Activated effector memory CD4-positive, alpha-beta T cell treated with Interleukin-2 at 50 U/mL for 16 hours (primary cell): ENCODE data around the gene PROZ.
A peak's percentile ranks its signal among the peaks of the same experiment; 100 is the strongest.

ENCODE experiments used
- DNase-seq: peaks from one replicate; pipeline ENCODE4 v3.0.0-alpha.2; 2020

Gene PROZ

DNA sequence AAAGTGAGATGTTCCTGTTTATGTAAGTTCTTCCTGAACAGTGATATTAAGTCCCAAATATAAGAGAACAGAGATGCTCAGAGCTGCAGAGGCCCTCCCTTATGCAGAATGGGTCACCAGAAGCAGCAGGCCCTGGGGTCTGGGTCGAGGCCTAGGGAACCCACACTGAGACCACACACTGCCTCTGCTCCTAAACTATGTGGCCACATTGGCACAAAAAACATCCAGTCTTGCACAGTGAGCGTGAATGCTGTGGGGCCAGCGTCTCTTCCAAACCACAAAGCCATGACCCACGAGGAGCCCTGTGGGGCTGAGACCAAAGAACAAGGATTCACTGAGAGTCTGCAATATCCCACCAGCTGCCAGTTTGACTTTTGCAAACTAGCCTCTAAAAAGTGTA, 23.6 kb downstream of the PROZ start:
- no peak for DNase-seq

DNA sequence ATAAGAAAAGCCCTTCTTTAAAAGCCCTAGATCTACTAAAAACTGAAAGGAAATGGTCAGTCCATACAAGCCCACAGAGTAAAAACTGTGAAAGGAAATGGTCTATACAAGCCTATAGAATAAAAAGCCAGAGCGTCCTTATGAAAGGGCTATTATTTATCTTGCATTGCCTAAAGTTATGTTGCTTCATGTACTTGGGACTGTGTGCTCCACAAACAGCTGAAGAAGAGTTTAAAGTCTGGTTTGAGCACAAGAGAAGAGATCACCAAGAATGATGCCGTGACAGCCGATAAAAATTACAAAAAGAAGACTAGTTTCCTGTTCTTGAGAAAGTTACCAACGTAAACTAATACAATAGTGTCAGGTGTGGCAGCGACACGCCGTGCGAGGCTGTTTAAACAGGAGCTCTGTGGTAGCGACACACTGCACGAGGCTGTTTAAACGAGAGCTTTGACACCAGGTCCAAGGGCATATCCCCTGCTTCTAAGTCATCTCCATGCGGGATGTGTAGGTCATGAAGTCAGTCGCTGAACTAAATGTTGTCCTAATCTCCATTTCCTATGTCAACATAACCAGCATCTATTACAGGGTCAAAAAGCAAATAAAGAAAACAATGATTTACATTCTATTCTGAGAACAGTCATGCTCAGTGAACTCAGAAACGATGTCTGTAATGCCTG, 25.1 kb downstream of the PROZ start:
- DNase-seq = no peak

DNA sequence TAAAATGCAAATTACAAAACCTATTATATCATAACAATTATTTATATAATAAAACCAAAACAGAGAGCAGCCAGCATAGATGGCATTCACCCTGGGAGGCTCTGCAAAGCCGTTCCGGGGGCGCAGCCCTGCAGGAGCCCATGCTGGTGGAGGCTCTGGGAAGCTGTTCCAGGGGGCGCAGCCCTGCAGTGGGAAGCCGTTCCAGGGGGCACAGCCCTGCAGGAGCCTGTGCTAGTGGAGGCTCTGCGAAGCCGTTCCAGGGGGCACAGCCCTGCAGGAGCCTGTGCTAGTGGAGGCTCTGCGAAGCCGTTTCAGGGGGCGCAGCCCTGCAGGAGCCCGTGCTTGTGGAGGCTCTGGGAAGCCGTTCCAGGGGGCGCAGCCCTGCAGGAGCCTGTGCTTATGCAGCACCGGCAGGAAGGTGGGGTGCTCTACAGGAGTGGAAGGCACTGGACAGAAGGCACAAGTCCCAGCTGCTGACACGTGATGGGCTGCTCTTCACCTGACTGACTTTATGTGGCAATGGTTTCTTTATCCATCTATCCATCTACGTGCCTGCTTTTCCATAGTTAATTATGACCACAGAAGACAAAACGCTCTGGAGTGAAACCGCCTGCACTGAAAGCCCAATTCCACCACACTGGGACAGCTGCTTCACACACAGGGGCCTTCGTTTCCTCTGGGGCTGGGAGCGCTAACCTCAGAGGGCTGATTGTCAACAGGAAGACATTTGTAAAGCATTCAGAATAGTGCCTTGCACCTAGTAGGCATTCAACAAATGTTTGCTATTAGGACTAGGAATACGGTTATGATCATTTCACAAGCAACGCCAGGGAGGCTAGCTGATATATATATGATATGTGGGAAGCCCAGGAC, 26.4 kb downstream of the PROZ start:
- DNase-seq = no peak

DNA sequence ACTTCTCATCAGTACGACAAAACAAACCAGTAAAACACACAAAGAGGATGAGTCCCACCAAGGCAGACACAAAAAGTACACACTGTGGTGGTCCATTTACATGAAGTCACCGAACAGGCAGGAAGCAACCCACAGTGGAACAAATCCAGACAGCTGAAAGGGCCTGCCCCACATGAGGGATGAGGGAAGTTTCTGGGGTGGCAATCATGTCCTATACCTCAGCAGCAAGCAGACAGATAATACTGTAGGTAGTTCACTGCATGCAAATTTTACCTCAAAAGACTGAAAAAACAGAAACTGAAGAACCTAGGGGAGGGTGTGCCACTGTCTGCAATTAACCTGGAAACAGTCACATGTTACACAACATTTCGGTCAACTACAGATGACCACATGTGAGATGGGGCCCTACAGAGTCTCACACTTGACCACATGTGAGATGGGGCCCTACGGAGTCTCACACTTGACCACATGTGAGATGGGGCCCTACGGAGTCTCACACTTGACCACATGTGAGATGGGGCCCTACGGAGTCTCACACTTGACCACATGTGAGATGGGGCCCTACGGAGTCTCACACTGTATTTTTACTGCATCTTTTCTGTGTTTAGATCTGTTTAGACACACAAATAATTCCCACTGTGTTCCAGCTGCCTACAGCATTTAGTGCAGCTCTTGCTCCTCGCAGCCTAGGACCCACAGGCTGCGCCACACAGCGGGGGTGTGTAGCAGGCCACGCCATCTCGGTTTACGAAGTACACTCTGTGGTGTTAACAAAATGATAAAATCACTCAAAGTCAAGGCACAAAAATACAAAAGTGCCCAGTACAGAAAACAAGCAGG, 27.8 kb downstream of the PROZ start:
- DNase-seq = no peak

DNA sequence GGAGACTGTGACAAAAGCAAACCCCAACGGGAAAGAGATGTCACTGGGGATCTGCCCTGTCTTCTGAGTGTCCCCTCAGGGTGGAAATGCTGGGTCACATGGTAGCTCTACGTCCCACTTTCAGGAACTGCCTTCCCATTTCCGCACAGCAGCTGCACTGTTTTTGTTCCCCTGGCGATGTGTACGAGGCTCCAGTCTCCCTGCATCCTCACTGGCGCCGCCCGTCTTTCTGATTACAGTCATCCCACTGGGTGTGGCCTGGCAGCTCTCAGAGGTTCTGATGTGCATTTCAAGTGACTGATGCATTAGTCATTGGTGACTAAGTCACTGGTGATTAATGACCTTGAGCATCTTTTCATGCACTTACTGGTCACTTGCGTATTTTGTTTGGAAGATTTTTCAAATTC, 28.8 kb downstream of the PROZ start:
- DNase-seq = no peak

DNA sequence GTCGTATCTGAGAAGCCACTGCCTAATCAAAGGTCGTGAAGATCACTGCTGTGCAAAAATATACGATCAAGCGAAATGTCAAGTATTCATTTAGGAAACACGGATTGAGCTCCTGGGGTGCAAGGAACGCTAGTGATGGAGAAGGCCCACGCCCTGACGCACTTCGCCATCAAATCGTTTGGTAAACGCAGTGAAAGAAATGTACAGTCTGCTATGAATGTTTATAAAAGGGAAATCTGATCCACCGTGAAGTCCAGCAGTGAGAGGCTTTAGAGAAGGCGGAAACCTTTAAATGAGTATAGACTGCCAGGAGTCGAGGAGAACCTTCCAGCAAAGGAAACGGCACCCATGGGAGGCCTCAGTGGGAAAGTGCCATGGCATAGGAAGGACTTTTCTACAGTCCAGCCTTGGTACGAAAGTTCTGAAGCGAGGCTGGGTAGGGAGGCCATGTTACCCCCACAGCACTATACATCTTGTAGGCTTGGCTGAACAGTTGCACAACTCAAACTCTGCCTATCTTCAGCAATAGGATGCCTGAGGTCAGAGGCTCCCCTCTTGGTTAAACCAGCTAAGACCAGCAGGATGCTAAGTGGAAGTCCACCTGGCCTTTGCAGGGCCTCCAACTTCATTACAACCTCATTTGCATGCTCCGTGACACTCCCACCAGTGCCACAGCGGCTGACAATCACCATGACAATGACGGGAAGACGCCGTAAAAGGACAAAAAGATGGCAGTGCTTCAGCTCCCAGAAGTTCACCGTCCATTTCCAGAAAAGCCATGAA, 29.6 kb downstream of the PROZ start:
- DNase-seq = no peak

DNA sequence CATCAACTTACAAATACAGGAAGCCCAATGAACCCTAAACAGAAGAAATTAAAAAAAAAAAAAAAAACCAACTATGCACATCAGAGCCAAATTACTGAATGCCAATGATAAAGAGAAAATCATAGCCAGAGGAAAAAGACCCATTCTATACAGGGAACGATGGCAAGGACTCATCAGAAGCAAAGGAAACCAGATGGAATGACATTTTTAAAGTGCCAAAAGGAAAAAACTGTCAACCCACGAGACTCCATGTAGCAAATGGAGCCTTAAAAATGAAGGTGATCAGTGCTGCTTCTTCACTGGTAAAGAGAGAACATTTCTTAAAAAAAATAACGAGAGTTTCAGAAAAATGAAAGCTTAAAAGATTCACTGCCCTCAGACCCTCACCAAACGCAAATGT, 31.7 kb downstream of the PROZ start:
- DNase-seq = no peak

DNA sequence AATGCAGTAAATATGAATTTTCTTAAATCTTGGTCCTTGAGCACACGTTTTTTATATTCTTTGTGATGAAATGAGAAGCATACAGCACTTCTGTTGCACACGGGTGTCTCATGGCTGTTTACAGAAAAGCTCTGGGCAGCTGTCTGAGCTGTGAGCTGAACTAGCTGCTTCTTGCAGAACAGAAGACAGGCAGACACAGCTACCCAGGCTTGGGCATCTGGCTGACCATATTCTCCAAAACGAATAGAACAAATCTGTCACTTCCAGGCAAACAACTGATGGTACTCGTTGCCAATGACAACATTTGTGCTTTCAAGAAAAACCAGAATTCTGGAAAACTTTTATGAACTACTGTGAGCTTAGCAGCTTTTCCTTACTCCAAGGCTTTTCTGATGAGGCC, 33.8 kb downstream of the PROZ start:
- DNase-seq = no peak

DNA sequence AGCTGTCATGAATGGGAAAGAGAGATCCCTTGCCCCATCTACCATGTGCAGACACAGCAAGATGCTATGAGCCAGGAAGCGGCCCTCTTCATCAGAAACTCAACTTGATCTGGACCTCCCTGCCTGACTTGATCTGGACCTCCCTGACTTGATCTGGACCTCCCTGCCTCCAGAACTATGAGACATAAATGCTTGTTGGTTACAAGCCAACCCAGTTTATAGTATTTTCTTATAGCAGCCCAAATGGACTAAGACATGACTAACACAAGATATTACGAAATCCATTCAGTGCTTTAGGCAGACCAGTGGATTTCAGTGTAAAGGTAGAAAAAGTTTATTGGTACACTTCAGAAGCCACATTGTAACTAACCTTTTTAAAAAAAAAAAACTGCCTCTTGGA, 34.5 kb downstream of the PROZ start:
- no peak for DNase-seq

DNA sequence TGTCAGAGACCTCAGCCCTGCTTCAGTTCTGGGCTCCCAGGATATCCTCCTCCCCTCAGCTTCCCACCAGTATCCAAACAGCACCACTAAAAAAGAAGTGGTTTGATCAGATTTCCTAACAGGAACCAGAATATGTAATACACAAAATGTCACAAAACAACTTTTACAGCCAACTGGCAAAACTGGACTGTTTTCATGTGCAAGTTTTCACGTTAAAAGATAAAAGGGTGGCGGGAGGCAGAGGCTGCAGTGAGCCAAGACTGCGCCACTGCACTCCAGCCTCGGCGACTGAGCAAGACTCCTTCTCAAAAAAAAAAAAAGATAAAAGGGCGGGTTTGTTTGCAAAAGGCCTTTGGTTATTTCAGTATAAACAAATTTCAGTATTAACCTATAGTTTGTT, 36.9 kb downstream of the PROZ start:
- no peak for DNase-seq

DNA sequence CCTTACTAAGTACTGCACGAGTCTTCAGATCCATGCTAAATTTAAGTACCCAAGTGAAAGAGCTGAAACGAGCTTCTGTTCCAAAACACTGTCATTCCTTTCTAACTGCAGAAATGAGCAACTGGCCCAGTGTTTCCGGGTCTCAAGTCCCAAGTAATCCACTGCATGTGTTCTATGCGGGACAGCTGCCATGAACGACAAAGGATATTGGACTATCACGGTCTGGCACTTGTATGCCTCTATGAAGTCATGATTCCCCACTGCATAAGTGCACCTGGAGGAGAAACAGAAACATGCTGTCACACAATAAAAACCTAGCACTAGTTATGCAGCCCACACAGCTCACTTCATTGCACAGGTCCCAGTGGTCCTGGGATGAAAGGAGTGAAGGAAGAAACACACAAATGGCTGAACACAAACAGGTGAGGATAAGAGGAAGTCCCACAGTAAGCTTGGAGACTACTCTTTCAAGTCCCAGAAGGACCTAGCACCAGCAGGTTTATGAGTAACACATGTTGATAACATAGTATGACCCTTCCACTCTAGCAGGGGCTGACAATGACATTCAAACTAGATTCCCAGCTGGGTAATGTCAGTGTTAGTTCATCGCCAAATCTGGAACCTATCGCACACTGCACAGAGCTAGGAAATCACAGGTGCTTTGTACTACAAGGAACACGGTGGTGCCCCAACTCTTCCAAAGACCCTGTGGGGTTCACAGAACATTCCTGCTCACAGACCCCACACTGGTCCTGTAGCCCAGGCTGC, 38.7 kb downstream of the PROZ start:
- no peak for DNase-seq

DNA sequence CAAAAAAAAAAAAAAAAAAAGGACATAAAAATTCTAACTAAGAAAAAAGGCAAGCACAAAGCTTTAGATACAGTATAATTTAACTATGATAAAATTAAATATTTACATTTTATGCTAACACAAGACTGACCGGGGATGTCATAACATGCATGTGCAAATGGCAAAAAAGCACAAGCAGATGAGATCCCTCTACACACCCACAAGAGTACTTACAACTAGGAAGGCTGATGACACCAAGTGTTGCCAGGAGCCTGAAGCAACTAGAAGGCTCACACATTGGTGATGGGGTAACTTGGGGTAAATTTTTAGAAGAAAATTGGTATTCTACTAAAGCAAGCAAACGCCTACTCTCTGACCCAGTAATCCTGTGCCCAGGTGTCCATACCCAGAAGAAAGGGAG, 43.4 kb downstream of the PROZ start:
- no peak for DNase-seq

DNA sequence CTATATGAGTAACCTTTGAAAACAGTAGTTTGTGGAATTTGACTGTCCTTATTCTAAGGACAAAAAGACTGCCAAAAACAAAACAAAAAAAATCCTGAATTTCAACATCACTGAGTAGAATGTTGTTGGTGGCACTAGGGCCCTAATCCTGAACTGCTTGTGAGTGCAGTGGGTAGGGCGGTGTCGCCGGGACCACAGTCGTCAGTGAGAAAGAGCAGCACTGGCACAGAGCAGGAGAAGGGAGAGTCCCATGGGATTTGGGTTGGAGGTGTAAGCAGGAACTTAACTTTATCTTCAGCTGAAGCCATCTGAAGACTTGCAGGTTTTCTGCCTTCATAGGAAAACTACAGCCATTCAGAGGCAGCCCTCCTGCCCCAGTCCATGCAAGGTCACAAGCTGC, 44.5 kb downstream of the PROZ start:
- no peak for DNase-seq

DNA sequence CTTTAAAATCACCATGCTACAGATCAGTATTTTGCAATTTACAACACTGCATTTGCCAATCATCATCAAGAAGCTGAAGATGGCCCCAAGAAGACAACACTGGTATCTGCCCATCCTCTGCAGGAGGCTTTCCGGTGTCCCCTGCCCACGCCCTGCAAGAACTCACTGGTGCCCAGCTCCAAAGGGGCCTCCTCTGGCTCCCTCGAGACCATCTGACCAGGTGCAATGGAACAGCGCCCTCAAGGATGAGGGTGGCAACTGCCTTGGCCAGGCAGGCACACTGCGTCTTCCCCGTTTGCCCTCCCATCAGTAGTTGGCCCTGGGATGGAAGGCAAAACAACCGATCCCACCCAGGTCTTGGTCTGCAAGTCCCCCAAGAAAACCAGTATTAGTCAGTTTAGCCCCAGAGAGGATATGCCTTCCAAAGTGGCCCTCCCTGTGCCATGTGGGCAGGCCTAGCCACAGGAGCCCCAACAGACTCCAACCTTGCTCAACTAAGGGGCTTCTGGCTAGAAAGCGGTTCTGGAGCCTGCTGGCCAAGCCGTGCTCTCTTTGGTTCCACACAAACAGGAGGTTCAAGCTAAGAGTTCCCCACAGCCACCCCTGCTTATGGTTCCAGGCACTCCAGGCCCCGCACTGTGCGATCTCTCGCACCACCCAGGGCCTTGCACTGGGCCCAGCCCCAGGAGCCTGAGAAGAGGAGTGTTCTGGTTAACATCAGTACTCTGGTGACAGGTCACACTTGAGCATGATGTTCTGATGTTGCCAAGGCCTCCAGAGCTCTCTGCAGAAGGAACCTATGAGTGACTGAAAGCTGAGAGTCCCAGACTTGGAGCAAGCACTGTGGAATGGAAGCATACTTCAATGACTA, 45.3 kb downstream of the PROZ start:
- DNase-seq = no peak

DNA sequence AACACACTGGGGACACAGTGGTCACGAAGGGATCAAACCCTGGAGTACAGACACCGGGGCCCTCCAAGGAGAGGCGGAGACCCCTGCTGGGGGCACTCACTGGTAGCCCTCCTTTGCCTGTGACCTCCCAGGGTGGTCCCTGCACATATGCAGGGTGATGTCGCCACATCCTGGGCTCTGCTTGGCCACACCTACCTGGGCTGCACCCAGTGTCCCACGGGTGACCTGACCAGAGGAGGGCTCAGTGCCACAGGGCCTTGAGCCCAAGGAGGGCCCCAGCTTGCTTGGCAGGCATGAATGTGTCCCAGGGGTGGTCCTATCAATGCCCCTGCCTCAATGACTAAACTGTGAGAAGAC, 45.9 kb downstream of the PROZ start:
- DNase-seq = no peak

DNA sequence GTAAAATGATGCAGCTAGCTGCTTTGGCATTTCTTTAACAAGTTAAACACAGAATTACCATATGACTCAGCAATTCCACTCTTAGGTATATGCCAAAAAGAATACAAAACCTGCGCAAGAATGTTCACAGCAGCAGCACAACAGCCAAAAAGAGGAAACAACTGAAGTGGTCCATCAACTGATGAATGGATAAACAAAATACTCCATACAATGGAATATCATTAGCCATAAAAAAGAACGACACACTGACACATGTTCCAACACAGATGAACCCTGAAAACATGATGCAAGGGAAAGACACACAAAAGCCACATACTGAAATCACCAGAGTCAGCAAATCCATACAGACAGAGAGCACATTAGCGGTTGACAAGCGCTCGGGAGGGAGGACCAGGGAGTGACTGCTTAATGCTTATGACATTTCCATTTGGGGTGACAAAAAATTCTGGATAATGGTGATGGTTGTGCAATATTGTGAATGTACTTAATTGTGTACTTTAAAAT, 47.0 kb downstream of the PROZ start:
- no peak for DNase-seq

DNA sequence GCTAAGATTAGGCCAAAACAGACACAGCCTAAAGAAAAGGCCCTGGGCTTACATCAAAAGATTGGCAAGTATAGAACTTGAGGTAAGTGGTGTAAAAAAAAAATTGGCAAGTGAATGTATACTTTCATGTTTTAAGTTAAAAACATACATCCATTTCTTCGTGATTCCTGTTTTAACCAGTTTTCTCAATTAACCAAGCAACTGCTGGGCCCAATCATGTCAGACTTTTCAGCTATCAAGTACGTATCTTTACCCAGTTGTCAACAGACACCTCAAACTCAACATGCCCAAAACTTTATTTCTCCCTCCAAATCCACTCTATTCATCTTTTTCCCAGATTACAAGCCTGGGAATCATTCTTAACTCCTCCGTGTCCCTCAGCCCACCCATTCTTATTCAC, 49.0 kb downstream of the PROZ start:
- DNase-seq = no peak

DNA sequence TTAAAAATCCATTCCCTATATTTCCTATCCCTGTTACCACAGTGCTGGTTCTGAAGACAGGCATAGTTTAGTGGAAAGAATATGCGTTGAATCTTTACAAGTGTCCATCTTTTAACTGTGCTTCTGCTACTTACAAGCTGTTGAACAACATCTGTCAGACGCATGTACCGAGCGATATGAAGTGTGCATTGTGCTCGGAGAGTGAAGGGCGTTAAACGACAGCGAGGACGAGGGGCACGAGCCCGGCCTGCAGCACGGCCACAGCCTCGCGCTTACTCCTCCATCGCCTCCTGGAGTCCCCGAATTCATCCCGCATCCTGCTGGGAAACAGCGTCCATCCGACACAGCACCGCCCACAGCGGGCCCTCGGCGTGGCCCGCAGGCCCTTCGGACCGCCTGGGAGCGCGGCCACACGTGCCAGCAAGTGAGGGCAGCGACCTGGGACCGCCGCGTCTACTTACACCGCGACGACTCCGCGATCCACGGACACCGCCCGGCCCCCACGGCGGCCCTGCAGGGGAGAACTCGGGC, 49.5 kb downstream of the PROZ start:
- DNase-seq = no peak

DNA sequence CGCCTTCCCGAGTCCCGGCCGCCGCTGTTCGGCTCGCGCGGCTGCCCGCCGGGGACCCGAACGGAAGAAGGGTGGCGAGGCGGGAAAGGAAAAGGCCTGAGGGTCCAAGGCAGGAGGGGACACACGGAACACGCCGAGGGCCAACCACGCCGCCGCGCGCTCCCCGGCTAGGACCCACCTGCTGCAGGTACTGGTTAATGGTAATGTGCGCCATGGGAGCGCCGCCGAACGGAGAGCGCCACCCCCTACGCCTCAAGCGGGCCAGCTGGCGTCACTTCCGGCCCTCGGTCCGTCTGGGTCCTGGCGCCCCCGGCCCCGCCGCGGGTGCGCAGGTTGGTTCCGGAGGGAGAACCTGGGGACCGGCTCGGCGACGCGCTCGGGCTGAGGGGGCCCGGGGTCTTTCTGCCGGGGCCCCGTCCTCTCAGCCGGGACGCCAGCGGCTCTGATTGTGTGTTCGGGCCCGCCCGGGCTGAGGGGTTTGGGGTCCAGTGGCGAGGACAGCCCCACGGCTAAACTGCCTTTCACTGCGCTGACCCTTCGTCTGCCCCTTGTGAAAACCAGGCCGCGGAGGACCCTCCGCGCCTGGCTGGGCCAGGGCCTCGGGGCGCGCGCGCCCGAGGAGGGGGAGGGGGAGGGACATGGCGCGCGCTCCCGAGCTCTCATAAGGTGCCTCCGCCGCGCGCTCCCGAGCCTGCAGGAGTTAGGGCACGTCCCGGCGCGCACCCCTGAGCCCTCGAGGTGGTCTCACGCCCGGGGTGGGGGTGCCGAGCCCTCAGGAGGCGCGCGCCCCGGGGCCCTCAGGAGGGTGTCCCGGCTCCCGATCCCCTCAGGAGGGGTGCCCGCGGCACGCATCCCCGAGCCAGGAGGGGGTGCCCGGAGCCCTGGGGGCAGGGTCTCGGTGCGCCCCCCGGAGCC, 50.2 kb downstream of the PROZ start, which contains the start of gene PCID2:
Gene PCID2 (minus strand): TSS at position 249 of the 915 bp plus-strand sequence. CDS start 35 bp downstream, at position 214.
- DNase-seq = peak; percentile 89
